K562 (cell line): ENCODE data around the gene HNRNPF. TPM values are rescaled to one million over a fixed set of nuclear protein-coding genes. Genes with fewer than 3 reads are reported as not detected.

Source experiments
- ATAC-seq: fragments of 200-7000 bp; cut with Tn5 transposase; 3 replicates; pipeline ENCODE4 v1.9.1; 2020; ENCODE audit warnings: moderate library complexity
- BruUV-seq: library from RNA; stranded (reverse); fragments of 400-500 nt; replicated peaks from 2 replicates; lab custom pipeline; 2021; lab: Mats Ljungman, UMichigan
- CTCF ChIA-PET: fragments of 300-600 bp; formaldehyde crosslinking; extraction: SDS; loops from one replicate; lab custom pipeline; 2021; ENCODE audit warnings: low intra/inter-chr PET ratio; lab: Yijun Ruan, JAX
- POLR2A ChIA-PET: fragments of 300-600, 350-650 bp; sonication (Branson Sonifier 250); formaldehyde crosslinking; extraction: SDS; loops from one replicate; lab custom pipeline; 2021; ENCODE audit warnings: antibody characterized with exemption, inconsistent platforms; lab: Yijun Ruan, JAX
- DNase-seq, 4 experiments: peaks; one replicate each; pipeline versions ENCODE4 v3.0.0 to v3.0.0-alpha.2; 2011 to 2018; ENCODE audit warnings: low spot score in 3 of 4, mixed read lengths in 3 of 4; ENCODE audit errors: extremely low read depth in 1 of 4
- FAIRE-seq: peaks from 2 replicates; lab custom pipeline; 2011; peaks lifted over from hg19 to GRCh38; lab: Jason Lieb, UNC
- H2AFZ ChIP-seq: 2 replicates; pipeline ENCODE4 v1.6.0; 2011; ENCODE audit warnings: low read depth, low read length, control low read depth, inconsistent platforms
- H3K27ac ChIP-seq: fragments of 200-600 bp; 3 replicates; pipeline ENCODE4 v1.8.0; 2011; ENCODE audit warnings: low read depth, mild to moderate bottlenecking, control low read depth, inconsistent platforms, low read length, moderate library complexity, mixed read lengths; ENCODE audit errors: extremely low read depth
- H3K27me3 ChIP-seq, 2 experiments: fragments of 300-600 bp in 1 of 2; 2 replicates in 1 of 2; 3 replicates in 1 of 2; pipeline versions ENCODE4 v1.6.0 to v1.8.0; 2011; ENCODE audit warnings: inconsistent platforms in 2 of 2, low read length in 2 of 2, mild to moderate bottlenecking in 1 of 2, mixed read lengths in 1 of 2, moderate library complexity in 1 of 2; ENCODE audit not compliant: control insufficient read depth in 2 of 2, insufficient read depth in 2 of 2
- H3K36me3 ChIP-seq: fragments of 300-600 bp; 3 replicates; pipeline ENCODE4 v1.8.0; 2011; ENCODE audit warnings: mild to moderate bottlenecking, low read length, inconsistent platforms; ENCODE audit not compliant: control insufficient read depth, insufficient read depth
- H3K4me1 ChIP-seq, 2 experiments: fragments of 200-600 bp in 1 of 2; replicated peaks in 1 of 2; 2 replicates in 1 of 2; 3 replicates in 1 of 2; pipeline versions ENCODE4 v1.5.1 to v1.8.0; 2011; ENCODE audit warnings: inconsistent platforms in 2 of 2, low read length in 2 of 2, mild to moderate bottlenecking in 1 of 2, mixed read lengths in 1 of 2, moderate library complexity in 1 of 2; ENCODE audit not compliant: control insufficient read depth in 2 of 2, insufficient read depth in 2 of 2
- H3K4me2 ChIP-seq: 2 replicates; pipeline ENCODE4 v1.6.1; 2011; ENCODE audit warnings: low read length, control low read depth, inconsistent platforms, mixed read lengths; ENCODE audit not compliant: insufficient read depth
- H3K4me3 ChIP-seq: fragments of 200-600 bp; sonication (generic), shearing (Covaris generic); 2 replicates; pipeline ENCODE4 v1.5.1; 2016; ENCODE audit warnings: control low read depth, inconsistent platforms
- H3K79me2 ChIP-seq: fragments of 200-600 bp; 3 replicates; pipeline ENCODE4 v1.8.0; 2011; ENCODE audit warnings: low read length, inconsistent platforms; ENCODE audit not compliant: control insufficient read depth, insufficient read depth
- H3K9ac ChIP-seq, 2 experiments: 2 replicates each; pipeline versions ENCODE4 v1.6.0 to v1.6.1; 2011; ENCODE audit warnings: low read depth in 2 of 2, low read length in 2 of 2, control low read depth in 1 of 2, inconsistent platforms in 1 of 2, mild to moderate bottlenecking in 1 of 2, mixed read lengths in 1 of 2; ENCODE audit not compliant: insufficient read depth in 1 of 2
- H3K9me1 ChIP-seq: one replicate; pipeline ENCODE4 v1.6.0; 2011; ENCODE audit warnings: inconsistent platforms, mild to moderate bottlenecking, low read length, moderate library complexity; ENCODE audit not compliant: control insufficient read depth, insufficient read depth
- H3K9me3 ChIP-seq: replicated peaks from 2 replicates; pipeline ENCODE4 v1.5.1; 2011; ENCODE audit warnings: low read depth, low read length, inconsistent platforms; ENCODE audit not compliant: control insufficient read depth, insufficient read depth
- H4K20me1 ChIP-seq: replicated peaks from 2 replicates; pipeline ENCODE4 v1.6.1; 2011; ENCODE audit warnings: low read length, inconsistent platforms, mixed read lengths; ENCODE audit not compliant: control insufficient read depth, insufficient read depth
- DACH1 ChIP-seq: fragments of 450-650 bp; IDR thresholded peaks from 2 replicates; pipeline ENCODE4 v1.6.1; 2018; ENCODE audit not compliant: partially characterized antibody
- ETV1 ChIP-seq: fragments of 450-650 bp; conservative IDR thresholded peaks from 2 replicates; pipeline ENCODE4 v1.6.1; 2016; ENCODE audit warnings: missing genetic modification characterization, control low read depth, low read depth, missing compliant biosample characterization
- KDM1A ChIP-seq, 2 experiments: fragments of 450-650 bp; IDR thresholded peaks; 2 replicates each; pipeline ENCODE4 v1.6.1; 2016; ENCODE audit warnings: mild to moderate bottlenecking in 2 of 2
- NFIC ChIP-seq: fragments of 450-650 bp; IDR thresholded peaks from 2 replicates; pipeline ENCODE4 v1.6.1; 2017; ENCODE audit warnings: mild to moderate bottlenecking, inconsistent platforms
- NFYB ChIP-seq: IDR thresholded peaks from 2 replicates; pipeline ENCODE4 v1.6.1; 2011; ENCODE audit warnings: mild to moderate bottlenecking, moderate library complexity; ENCODE audit not compliant: insufficient read length; ENCODE audit errors: extremely low read depth
- NONO ChIP-seq, 2 experiments: fragments of 200-400 bp in 1 of 2; fragments of 450-650 bp in 1 of 2; formaldehyde crosslinking in 1 of 2; IDR thresholded peaks; 2 replicates each; pipeline ENCODE4 v1.6.1; 2017; ENCODE audit warnings: low read depth in 2 of 2, mild to moderate bottlenecking in 2 of 2, moderate library complexity in 2 of 2, low read length in 1 of 2
- POLR3A ChIP-seq: IDR thresholded peaks from 2 replicates; pipeline ENCODE4 v1.6.1; 2011; ENCODE audit warnings: borderline replicate concordance, mild to moderate bottlenecking, moderate library complexity; ENCODE audit not compliant: insufficient read length, insufficient read depth; ENCODE audit errors: extremely low read depth
- TCF3 ChIP-seq: sonication (generic); formaldehyde crosslinking; IDR thresholded peaks from 2 replicates; pipeline ENCODE4 v1.4.0; 2020; ENCODE audit warnings: mild to moderate bottlenecking, missing genetic modification reagents
- TEAD2 ChIP-seq: fragments of 450-650 bp; IDR thresholded peaks from 2 replicates; pipeline ENCODE4 v1.6.1; 2016; ENCODE audit warnings: missing genetic modification characterization, control low read depth, missing compliant biosample characterization
- ZNF140 ChIP-seq: fragments of 250-450 bp; sonication (Bioruptor Pico); IDR thresholded peaks from 2 replicates; pipeline ENCODE4 v1.8.0; 2021; ENCODE audit warnings: moderate library complexity, mild to moderate bottlenecking, inconsistent platforms
- ZNF146 ChIP-seq: IDR thresholded peaks from one replicate; pipeline ENCODE4 v1.6.1; 2018; ENCODE audit warnings: missing compliant biosample characterization; ENCODE audit not compliant: unreplicated experiment
- ZNF165 ChIP-seq: fragments of 250-450 bp; sonication (Bioruptor Pico); IDR thresholded peaks from 2 replicates; pipeline ENCODE4 v1.4.0; 2020; ENCODE audit warnings: borderline replicate concordance
- ZNF212 ChIP-seq: fragments of 450-650 bp; formaldehyde crosslinking; IDR thresholded peaks from 2 replicates; pipeline ENCODE4 v1.4.0; 2020; ENCODE audit warnings: mild to moderate bottlenecking
- ZNF316 ChIP-seq: fragments of 450-650 bp; IDR thresholded peaks from 2 replicates; pipeline ENCODE4 v1.6.1; 2016
- ZNF507 ChIP-seq: conservative IDR thresholded peaks from 2 replicates; pipeline ENCODE4 v1.6.1; 2017; ENCODE audit warnings: missing genetic modification characterization, missing compliant biosample characterization
- ZNF699 ChIP-seq: fragments of 250-450 bp; sonication (Bioruptor Pico); IDR thresholded peaks from 2 replicates; pipeline ENCODE4 v1.8.0; 2021; ENCODE audit warnings: mild to moderate bottlenecking, moderate library complexity; ENCODE audit not compliant: insufficient replicate concordance
- WGBS: fragments of 100-300 bp; shearing (Covaris generic); methylation state at CpG from one replicate; pipeline ENCODE4 v1.1.6; 2016; ENCODE audit warnings: low coverage, mixed read lengths; ENCODE audit not compliant: insufficient coverage; ENCODE audit errors: missing lambda C conversion rate; 5-methylcytosine and 5-hydroxymethylcytosine counted together
- in situ Hi-C: fragments of 300-500 bp; cut with MboI; formaldehyde crosslinking; loops from 4 replicates; pipeline ENCODE4 v1.15.0; 2018; ENCODE audit warnings: inconsistent platforms, mixed read lengths
- intact Hi-C: fragments of 100-400 bp; cut with micrococcal nuclease; formaldehyde crosslinking; loops from 2 replicates; pipeline ENCODE4 v1.14.2; 2022
- polyA plus RNA-seq, 8 experiments: library from polyadenylated mRNA; depleted of rRNA in 4 of 8; stranded (reverse) in 5 of 8; unstranded in 3 of 8; fragments of >200 nt; fragmentation: Nextera tagmentation in 2 of 8; fragmentation: Illumina TruSeq in 1 of 8; extraction: Ambion mirVana in 2 of 8; extraction: Trizol in 1 of 8; gene quantifications; 2 replicates each; pipeline versions ENCODE4 v1.2.1 to v1.2.3, GENCODE V29; 2011 to 2014; ENCODE audit warnings: inconsistent platforms in 1 of 8, missing spikeins in 1 of 8
- total RNA-seq, 7 experiments: library from RNA; depleted of rRNA in 6 of 7; stranded (reverse); fragments of >200 nt in 6 of 7; fragmentation: Illumina TruSeq in 2 of 7; extraction: Trizol in 2 of 7; gene quantifications; 2 replicates each; pipeline versions ENCODE4 v1.2.1 to v1.2.3, GENCODE V29; 2011 to 2021; ENCODE audit warnings: low replicate concordance in 1 of 7
- TF ChIP-seq, protein P1 (sequence below): sonication (generic); IDR thresholded peaks from 2 replicates; pipeline ENCODE4 v1.6.1; 2016

The HNRNPF gene
- total and polyA plus RNA-seq, 9 of the 15 experiments (the other 6 are each of a cell fraction or from before 2014, with no cell fraction given) = 192 to 489 (median 416) TPM

DNA sequence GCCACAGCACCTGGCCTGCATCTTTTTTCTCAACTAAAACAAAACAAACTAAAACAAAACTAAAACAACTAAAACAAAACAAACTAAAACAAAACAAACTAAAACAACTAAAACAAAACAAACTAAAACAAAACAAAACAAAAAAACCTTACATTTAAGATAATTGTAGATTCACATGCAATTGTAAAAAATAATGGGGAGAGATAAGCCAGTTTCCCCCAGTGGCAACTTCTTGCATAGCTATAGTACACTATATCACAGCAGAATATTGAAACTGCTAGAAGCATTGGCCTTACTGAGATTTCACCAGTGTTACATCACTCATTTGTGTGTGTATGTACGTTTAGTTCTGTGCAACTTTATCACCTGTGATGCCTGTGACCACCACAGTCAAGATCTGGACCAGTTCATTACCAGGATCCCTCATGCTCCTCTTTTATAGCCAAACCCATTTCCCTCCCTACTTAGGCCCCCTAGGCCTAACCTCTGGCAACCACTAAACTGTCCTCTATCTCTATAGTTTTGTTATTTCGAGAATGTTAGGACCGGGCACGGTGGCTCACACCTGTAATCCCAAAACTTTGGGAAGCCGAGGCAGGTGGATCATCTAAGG is 28.3 kb downstream of the HNRNPF start:
- Histone ChIP-seq H3K27me3 (no peaks in the 10 kb centered on the region), H3K9ac (no peak overlapping the region), H3K4me3 (no peak overlapping the region), H4K20me1 (peaks cover 3% of the 10 kb centered on the region), H3K9me3 (no peaks in the 10 kb centered on the region), H3K9me1 (peaks cover 3% of the 10 kb centered on the region), H3K4me1 (peaks cover 13 to 16% of the 10 kb centered on the region in 2 experiments; a peak in 4 of 5 replicates), H3K36me3 (peaks cover 11% of the 10 kb centered on the region; the same call in 1 of the 3 replicates), H3K79me2 (no peaks in the 10 kb centered on the region), H3K4me2 (no peak overlapping the region), H2AFZ (peak overlapping the region; percentile 0; the same call in 1 of the 2 replicates), H3K27ac (no peak overlapping the region)
- in situ Hi-C loops = no loop called here
- ATAC-seq (peak; percentile 75), FAIRE-seq (peak; percentile 57), DNase-seq (peak in 2 of 4 experiments; percentile 45 to 50)
- BruUV-seq = no TSS peak
- ChIA-PET CTCF (interaction anchor here (0.7 kb wide), 1 partner anchor 37 kb away, joined by 3 read pairs; no protein-coding TSS in a partner anchor), POLR2A (interaction anchor here (1.2 to 9.4 kb wide), 4 partner anchors 10 to 27 kb away, joined by 3 to 73 read pairs (median 18); partner anchors contain the start of gene FXYD4)
- WGBS = 35% methylated on average over 5 of the region's 5 CpGs
- intact Hi-C loops = no loop called here
- TF ChIP-seq ZNF507 (no peak), NONO (IDR thresholded peaks at IDR 0.05; ENCODE audit: low read depth in 2 of 2, low read length in 1 of 2) (no peak), DACH1 (no peak), TEAD2 (tag) (no peak), TCF3 (CRISPR knock-in tag) (0 out of 2 replicates have a peak, but pooled peaks have one; percentile 10), ZNF140 (CRISPR knock-in tag) (no peak), NFIC (no peak), NFYB (no peak), ZNF699 (CRISPR knock-in tag) (no peak), ETV1 (0 out of 2 replicates have a peak, but pooled peaks have one; percentile 21), ZNF316 (no peak), ZNF146 (no peak), POLR3A (no peak), ZNF165 (no peak), KDM1A (IDR thresholded peaks at IDR 0.05) (peak in 1 of 2 experiments; percentile 62; a peak in 2 of 4 replicates), ZNF212 (CRISPR knock-in tag) (no peak)
- TF ChIP-seq, protein P1, sequence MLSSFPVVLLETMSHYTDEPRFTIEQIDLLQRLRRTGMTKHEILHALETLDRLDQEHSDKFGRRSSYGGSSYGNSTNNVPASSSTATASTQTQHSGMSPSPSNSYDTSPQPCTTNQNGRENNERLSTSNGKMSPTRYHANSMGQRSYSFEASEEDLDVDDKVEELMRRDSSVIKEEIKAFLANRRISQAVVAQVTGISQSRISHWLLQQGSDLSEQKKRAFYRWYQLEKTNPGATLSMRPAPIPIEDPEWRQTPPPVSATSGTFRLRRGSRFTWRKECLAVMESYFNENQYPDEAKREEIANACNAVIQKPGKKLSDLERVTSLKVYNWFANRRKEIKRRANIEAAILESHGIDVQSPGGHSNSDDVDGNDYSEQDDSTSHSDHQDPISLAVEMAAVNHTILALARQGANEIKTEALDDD = peak; percentile 49; the same call in 1 of the 2 replicates
